ENCODE measurements around the gene LRRC55.

- TF ChIP-seq POLR2A (IDR thresholded peaks at IDR 0.05) = no peak
- TF ChIP-seq CTCF (IDR thresholded peaks at IDR 0.05) = no peak
These were observed 47.5 kb upstream of the LRRC55 start for GRCh38 chr11:57134284-57134683.

Data from esophagus squamous epithelium (tissue), 4 donors.